ENCODE measurements around the gene BRINP3.

BRINP3 gene

DNA sequence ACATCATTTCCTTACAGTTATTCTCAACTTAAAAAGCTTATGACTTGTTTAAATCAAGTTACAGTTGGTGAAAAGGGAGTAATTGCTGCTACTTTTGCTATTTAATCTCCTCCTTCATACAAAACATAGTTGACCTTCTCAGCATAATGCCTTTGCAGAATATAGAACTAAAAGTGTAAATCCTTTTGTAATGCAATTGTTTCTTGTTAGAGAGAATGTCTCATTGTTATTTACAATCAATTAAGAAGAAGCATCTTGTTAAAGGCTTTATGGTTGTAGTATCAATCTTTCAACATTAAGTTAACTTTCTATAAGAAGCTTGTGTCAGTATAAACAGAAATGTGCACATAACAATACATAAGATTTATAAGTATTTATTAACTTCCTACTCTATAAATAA, 360.7 kb downstream of the BRINP3 start:
- Histone ChIP-seq H3K27ac (no peak overlapping the region), H3K27me3 (replicated peaks) (no peaks in the 10 kb centered on the region), H3K36me3 (replicated peaks) (no peaks in the 10 kb centered on the region), H3K4me3 (ENCODE audit: low read depth, low read length) (no peak overlapping the region)
- no peak for DNase-seq
- TF ChIP-seq CTCF (IDR thresholded peaks at IDR 0.05; ENCODE audit: low read depth, low read length, missing control alignments), result no peak
- in situ Hi-C loops (cut with HindIII; ENCODE audit: low pct_ligation_motif_present, low sequenced_read_pairs), result no loop called here

DNA sequence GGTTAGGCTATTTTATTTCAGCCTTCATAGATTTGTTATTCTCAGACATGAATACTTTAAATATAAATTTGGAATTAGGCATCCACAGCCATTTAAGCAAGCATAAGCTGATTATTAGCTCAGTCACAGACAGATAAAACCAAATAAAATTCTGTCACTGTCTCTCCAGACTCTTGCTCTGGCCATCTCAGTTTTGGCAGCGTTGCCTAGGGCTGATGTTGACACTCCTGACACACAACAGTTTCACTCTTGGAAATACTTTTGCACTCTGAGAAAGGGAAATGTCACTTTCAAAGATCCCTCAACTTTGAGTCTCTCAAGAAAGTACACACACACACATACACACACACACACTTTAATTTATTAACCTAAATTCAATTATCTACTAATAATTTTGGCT, 372.7 kb downstream of the BRINP3 start:
- Histone ChIP-seq H3K27me3 (replicated peaks) (no peaks in the 10 kb centered on the region), H3K36me3 (replicated peaks) (no peaks in the 10 kb centered on the region), H3K4me3 (ENCODE audit: low read depth, low read length) (no peak overlapping the region), H3K27ac (no peak overlapping the region)
- no peak for DNase-seq
- TF ChIP-seq CTCF (IDR thresholded peaks at IDR 0.05; ENCODE audit: low read depth, low read length, missing control alignments), result no peak
- in situ Hi-C loops (cut with HindIII; ENCODE audit: low pct_ligation_motif_present, low sequenced_read_pairs), result no loop called here

- Histone ChIP-seq H3K27me3 (replicated peaks) (no peaks in the 10 kb centered on the region), H3K27ac (no peak overlapping the region), H3K4me3 (ENCODE audit: low read depth, low read length) (no peak overlapping the region), H3K36me3 (replicated peaks) (no peaks in the 10 kb centered on the region)
- in situ Hi-C loops (cut with HindIII; ENCODE audit: low pct_ligation_motif_present, low sequenced_read_pairs), result no loop called here
- no peak for DNase-seq
- no peak for TF ChIP-seq CTCF (IDR thresholded peaks at IDR 0.05; ENCODE audit: low read depth, low read length, missing control alignments)
Measured at GRCh38 chr1:190102757-190103326, 374.8 kb downstream of the BRINP3 start.

- Histone ChIP-seq H3K27ac (no peak overlapping the region), H3K4me3 (ENCODE audit: low read depth, low read length) (no peak overlapping the region), H3K27me3 (replicated peaks) (no peaks in the 10 kb centered on the region), H3K36me3 (replicated peaks) (no peaks in the 10 kb centered on the region)
- in situ Hi-C loops (cut with HindIII; ENCODE audit: low pct_ligation_motif_present, low sequenced_read_pairs), result no loop called here
- no peak for TF ChIP-seq CTCF (IDR thresholded peaks at IDR 0.05; ENCODE audit: low read depth, low read length, missing control alignments)
- DNase-seq, result no peak
Measured at GRCh38 chr1:190101756-190102155, 375.9 kb downstream of the BRINP3 start.

DNA sequence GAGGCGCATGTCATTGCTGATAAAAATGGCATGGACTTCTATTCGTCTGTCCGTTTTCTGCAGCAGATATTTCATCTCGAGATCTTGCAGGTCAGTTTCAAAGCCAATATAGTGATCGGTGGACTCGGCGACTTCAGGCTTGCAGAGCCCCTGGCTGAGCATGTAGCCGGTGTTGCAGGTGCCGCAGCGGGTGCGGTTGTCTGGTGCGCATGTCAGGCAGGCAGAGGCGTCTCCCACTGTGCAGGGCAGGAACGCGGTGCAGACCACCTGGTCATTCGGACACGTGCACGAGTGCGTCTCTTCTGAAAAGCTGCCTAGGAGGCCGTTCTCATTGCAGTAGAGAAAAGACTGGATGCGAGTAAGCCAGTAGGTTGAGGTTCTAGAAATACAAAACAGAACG, 378.9 kb downstream of the BRINP3 start:
- DNase-seq, result no peak
- no peak overlapping the region for H3K4me3 ChIP-seq (ENCODE audit: low read depth, low read length)
- H3K36me3 ChIP-seq (replicated peaks), result no peaks in the 10 kb centered on the region
- no peak overlapping the region for H3K27ac ChIP-seq
- TF ChIP-seq CTCF (IDR thresholded peaks at IDR 0.05; ENCODE audit: low read depth, low read length, missing control alignments), result no peak
- H3K27me3 ChIP-seq (replicated peaks), result no peaks in the 10 kb centered on the region
- in situ Hi-C loops (cut with HindIII; ENCODE audit: low pct_ligation_motif_present, low sequenced_read_pairs), result no loop called here

DNA sequence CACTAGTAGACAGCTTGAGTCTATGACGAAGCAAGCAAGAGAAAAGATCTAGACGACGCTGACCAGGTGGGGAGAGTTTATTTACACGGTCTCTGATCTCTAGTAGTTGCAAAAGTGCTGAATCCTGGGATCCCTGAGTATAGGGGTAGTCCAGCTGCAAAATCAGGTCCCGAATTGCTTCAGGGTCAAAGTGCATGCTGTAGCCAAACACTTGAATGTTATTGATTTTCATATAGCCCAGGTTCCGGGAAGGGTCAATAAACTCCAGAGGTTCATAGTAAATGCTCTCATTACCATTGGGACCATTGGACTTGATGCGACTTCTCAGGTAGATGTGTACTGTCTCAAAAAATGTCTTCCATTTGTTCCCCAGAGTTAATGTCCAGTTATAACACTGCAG, 379.6 kb downstream of the BRINP3 start:
- Histone ChIP-seq H3K27me3 (replicated peaks) (no peaks in the 10 kb centered on the region), H3K36me3 (replicated peaks) (no peaks in the 10 kb centered on the region), H3K4me3 (ENCODE audit: low read depth, low read length) (no peak overlapping the region), H3K27ac (no peak overlapping the region)
- TF ChIP-seq CTCF (IDR thresholded peaks at IDR 0.05; ENCODE audit: low read depth, low read length, missing control alignments), result no peak
- in situ Hi-C loops (cut with HindIII; ENCODE audit: low pct_ligation_motif_present, low sequenced_read_pairs), result no loop called here
- no peak for DNase-seq

Measured in brain microvascular endothelial cell (primary cell).